ENCODE measurements around the gene UBXN11.

Gene UBXN11

DNA sequence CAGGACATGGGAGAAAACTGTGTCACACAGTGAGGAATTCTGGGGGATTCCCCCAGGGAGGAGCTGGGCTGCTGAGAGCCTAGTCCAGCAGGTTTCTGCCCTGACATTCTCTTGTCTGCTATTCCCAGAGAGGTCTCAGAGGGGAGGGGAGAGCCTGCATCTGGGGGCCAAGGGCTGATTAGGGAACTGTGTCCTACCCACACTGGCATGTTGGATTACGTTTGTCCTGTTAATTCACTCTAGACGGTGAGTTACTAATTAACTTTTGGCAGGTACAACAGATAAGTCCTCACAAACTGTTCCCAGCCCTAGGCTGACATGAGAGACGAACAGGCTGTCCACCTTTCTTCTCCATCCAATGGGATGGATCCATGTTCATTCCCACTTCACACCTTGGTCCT is 29.2 kb downstream of the UBXN11 start:
- FAIRE-seq (no peak), DNase-seq (ENCODE audit: extremely low spot score, insufficient read length, low read depth) (no peak)

DNA sequence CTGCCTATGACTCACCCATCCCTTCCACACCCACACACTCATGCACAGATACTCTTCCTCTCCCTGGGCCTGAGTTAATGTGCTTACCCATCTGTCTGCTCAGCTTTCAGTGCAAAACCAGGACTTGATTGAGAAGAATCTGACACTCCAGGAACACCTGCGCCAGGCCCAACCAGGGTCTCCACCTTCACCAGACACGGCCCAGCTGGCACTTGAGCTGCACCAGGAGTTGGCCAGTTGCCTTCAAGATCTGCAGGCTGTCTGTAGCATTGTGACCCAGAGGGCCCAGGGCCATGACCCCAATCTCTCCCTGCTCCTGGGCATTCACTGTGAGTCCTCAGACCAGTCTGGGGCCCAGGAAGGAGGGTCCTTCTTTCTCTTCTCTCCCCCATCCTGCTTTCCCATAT is 30.0 kb downstream of the UBXN11 start:
- no peak for DNase-seq (ENCODE audit: extremely low spot score, insufficient read length, low read depth)
- FAIRE-seq, result no peak

DNA sequence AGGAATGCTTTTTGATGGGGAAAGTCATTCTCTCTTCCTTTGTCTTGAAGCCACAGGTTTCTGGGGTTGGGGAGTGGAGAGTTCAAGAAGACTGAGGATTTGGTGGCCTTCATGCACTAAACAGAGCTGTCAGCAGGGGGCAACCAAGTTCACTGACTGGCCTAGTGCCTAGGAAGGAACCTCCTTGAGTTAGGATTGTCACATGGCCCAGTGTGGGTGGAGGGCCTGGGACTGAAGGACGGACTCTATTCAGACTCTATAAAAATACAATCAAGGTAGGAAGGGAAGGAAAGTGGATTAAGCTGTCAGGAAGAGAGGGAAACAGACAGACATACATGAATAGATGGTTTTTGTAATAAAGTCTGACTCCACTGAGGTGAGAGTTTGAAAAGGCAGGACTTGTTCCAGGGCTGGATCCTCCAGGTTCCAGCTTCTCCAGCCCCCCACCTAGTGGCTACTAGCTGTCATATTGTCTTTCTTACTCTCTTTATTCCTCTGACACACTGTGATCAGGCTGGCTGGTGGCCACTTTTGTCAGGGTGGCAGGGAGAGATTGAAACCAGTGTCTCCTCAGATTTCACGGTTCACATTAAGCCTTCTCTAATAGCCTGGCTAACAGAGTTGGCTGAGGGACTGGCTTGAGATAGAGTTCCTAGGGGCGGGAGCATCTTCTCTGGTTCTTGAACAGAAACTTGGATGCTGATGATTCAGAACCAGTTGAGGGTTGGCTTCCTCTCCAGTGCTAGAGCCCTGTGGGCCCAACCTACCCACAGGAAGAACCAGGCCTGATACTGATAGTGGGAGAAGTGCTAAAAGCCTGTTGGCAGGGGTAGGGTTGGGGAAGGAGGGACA is 30.6 kb downstream of the UBXN11 start:
- no peak for DNase-seq (ENCODE audit: extremely low spot score, insufficient read length, low read depth)
- FAIRE-seq, result peak; percentile 81

DNA sequence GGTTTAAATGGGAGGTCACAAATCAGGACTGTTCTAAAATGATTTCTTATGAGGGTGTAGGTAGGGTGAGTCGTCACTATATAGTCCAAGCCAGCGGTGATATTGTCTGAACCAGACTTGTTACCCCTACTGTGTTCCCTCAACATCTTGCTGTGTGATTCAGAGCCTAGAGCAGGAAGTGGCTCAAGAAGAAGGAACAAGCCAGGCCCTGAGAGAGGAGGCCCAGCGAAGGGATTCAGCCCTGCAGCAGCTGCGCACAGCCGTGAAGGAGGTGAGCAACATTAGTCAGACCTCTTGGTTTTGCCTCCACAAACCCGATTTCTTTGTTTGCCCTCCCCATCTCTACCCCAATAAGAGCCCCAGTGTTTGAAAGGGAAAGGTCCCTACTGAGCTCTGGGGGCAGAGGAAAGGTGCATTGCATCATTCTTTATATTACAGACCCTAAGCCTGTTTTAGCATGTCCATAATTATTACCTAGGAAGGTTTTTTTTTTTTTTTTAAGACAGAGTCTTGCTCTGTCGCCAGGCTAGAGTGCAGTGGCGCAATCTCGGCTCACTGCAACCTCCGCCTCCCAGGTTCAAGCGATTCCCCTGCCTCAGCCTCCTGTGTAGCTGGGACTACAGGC is 31.5 kb downstream of the UBXN11 start:
- no peak for DNase-seq (ENCODE audit: extremely low spot score, insufficient read length, low read depth)
- no peak for FAIRE-seq

DNA sequence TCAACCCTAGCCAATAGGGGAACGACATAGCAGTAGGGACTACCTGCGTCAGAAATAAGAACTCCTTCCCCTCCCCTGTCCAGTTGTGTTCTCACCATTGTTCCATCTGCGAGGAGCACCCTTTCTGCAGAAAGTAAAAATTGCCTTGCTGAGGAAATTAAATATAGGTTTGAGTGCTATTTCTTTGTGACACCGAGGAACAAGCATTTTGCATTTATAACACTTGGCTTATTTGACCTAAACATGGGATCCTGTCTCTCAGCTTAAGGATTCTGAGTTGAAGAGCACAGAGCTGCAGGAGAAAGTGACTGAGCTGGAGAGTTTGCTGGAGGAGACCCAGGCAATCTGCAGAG is 37.3 kb downstream of the UBXN11 start:
- FAIRE-seq (no peak), DNase-seq (ENCODE audit: extremely low spot score, insufficient read length, low read depth) (no peak)

DNA sequence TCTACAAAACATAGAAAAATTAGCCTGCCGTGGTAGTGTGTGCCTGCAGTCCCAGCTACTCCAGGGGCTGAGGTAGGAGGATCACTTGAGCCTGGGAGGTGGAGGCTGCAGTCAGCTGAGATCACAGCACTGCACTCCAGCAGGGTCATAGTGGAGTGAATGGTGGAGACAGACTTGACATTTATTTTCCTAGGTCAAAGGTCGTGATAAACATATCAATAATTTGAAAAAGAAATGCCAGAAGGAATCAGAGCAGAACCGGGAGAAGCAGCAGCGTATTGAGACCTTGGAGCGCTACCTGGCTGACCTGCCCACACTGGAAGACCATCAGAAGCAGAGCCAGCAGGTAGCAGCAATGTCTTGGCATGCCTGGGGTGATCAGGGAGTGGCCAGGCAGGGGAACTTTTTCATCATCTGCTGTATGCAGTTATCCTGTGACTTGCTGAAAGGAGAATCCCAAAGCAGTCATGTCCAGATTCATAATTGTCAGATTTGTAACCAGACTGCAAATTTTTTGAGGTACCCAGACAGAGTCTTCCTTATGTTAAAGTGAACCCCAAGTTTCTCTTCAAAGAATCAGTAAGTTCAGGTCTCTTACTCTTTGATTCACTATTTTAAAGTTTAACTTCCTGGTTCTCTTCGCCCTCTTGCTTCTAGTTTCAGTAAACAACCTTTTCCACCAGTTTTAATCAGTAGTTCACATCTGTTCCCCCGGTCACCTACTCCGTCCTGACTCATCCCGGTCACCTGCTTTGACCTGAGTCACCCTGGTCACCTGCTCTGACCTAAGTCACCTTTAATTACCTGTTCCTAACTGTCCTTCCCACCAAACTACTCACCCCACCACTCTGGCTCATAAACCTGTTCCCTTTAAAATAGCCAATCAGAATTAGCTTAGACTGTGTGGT is 37.9 kb downstream of the UBXN11 start:
- FAIRE-seq (no peak), DNase-seq (ENCODE audit: extremely low spot score, insufficient read length, low read depth) (no peak)

DNA sequence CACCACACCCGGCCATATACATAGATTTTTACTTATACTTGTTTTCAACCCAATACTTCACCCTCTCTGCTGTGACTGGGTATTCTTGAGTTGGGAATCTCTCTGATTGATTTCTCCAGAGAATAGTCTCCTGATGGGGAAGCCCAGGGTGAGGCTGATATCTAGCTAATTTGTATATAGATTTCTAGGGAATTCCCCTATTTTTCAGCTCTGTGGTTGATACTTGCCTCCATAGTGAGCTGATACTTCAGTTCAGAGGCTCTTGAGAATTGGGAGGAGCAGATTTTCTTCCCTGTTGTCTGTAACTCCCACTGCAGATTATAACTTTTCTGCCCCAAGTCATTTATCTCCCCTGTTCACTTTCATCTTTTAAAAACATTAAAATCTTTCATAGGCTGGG is 41.0 kb downstream of the UBXN11 start:
- DNase-seq (ENCODE audit: extremely low spot score, insufficient read length, low read depth), result no peak
- FAIRE-seq, result no peak

DNA sequence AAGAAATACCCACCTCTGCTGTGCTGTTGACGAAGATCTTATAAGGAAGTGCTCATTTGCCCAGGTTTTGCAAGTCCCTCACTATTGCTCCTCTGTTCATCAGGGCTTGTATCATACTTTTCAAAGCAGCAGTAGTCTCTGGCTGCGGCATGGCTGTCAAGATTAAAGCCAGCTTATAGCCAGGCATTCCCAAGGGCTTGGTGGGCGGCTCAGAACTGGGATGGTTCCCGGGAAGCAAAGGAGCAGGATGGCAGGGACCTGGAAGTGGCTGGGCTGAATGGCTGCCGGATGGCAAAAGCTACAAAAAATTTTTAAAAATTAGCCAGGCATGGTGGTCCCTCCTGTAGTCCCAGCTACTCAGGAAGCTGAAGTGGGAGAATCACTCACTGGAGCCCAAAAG is 43.2 kb downstream of the UBXN11 start:
- no peak for DNase-seq (ENCODE audit: extremely low spot score, insufficient read length, low read depth)
- FAIRE-seq, result no peak

DNA sequence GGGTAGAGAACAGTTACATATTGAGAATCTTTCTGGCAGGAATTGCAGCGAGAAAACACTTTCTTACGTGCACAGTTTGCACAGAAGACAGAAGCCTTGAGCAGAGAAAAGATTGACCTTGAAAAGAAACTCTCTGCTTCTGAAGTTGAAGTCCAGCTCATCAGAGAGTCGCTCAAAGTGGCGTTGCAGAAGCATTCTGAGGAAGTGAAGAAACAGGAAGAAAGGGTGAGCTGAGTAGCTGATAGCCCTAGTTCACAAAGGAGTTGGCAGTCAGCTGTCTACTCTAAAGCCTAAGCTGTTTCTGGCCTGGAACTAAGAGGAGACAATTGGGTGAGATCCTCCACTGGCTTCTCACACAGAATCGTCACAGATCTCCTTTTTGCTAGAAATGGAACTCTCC is 46.9 kb downstream of the UBXN11 start:
- FAIRE-seq (no peak), DNase-seq (ENCODE audit: extremely low spot score, insufficient read length, low read depth) (no peak)

DNA sequence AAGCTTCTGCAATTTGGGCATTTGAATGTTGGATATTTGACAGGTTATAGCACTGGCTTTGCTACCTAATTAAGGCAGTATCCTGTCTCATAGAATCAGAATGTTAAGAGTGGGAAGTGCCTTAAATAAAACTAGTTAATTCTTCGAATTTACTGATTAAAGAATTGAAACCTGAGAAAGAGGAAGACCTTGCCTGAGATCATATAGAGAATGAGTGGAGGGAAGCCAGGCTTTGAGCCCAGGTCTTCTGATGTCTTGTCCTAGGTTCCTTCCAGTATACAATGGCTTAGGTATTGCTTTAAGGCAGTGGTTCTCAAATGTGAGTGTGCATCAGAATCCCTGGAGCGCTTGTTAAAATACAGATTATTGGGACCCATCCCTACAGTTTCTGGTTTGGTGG is 47.4 kb downstream of the UBXN11 start:
- FAIRE-seq, result no peak

DNA sequence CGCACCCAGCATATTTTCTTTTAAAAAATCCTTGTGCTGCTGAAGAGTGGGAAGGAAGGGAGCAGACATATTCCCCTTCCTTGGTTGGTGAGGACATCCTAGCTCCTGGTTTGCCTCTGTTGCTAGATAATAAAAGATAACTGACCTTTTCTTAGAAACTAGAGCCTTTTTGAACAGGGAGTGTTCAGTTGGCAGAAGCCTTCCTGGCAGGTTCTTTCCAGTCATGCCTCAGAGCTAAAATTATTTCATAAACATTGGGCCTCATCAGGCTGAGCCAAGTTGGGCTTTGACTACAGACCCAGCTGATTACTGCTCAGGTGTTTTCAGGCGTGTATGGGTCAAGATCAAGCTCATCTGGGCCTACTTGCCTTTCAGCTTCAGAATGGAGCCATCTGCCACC is 49.2 kb downstream of the UBXN11 start:
- FAIRE-seq, result no peak
- DNase-seq (ENCODE audit: extremely low spot score, insufficient read length, low read depth), result no peak

More for the DNA sequence above, 47.4 kb downstream of the UBXN11 start:
- no peak for DNase-seq (ENCODE audit: extremely low spot score, insufficient read length, low read depth)

DNA sequence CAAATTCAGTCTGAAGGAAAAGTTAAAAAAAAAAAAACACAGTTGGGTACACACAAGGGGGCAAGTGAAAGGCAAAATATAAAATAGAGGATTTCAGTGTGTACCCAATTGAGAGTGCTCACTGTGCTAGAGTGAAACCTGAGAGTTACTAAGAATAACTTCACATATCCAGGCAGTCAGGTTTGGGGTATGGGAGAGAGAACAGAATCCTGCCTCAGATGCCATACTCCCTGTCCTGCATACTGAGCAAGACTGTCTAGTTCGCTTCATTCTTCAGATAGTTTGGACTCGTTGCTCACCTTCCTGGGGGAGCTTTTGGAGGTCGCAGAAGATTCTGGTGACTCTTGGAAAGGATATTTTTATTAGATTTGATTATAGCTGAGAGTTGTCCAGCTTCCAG is 52.0 kb downstream of the UBXN11 start:
- FAIRE-seq (no peak), DNase-seq (ENCODE audit: extremely low spot score, insufficient read length, low read depth) (no peak)

DNA sequence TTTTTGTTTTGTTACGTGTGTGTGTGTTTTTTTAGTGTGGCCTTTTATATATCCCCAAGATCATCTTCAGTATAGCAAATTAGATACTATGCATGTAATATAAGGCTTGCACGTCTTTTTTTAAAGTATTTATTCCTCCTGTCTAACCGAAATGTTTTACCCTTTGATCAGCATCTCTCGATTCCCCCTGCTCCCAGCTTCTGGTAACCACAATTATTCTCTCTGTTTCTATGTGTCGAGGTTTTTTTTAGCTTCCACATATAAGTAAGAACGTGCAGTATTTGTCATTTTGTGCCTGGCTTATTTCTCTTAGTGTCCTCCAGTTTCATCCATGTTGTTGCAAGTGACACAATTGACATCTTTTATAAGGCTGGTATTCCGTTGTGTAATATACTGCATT is 53.7 kb downstream of the UBXN11 start:
- DNase-seq (ENCODE audit: extremely low spot score, insufficient read length, low read depth) (no peak), FAIRE-seq (no peak)

DNA sequence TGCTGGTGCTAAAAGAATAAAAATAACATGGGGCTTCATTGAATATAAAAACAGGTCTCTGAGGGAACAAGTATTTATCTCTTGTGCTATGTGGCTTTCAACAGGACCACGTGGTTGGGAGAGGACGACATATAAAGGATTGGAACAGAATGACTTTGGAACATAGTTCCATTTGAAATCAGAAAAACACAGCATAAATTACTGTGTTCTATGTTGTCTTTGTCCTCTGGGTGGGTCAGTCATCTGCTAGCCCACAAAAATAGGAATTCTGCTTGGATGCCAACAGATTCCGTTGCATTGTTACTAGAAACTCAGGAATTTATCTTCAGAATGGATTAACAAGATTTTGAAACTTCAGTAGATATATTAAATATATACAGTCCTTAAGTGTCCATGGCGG is 66.5 kb downstream of the UBXN11 start:
- no peak for DNase-seq (ENCODE audit: extremely low spot score, insufficient read length, low read depth)
- FAIRE-seq, result no peak

DNA sequence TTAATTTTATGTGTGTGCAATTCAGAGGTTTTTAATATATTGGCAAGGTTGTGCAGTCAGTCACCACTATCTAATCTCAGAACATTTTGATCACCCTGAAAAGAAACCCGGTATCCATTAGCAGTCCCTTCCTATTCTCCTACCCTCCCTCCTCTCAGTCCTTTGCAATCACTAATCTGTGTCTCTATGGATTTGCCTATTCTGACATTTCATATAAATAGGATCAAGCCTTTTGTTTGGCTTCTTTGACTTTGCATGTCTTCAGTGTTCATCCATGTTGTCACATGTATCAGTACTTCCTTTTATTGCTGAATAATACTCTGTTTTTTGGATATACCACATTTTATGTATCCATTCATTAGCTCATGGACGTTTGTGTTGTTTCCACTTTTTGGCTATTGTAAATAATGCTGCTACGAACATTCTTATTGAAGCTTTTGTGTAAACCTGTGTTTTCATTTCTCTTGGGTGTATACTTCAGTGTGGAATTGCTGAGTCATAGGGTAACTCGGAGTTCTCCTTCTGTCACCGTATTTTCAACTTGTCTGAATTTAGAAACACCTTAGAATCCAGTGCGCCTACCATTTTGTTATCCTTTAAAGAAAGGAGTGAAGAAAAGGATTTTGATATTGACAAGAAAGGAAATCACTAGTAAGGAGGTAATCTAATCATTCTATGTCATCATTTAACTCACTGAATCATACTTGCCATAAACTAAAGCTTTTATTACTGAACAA is 69.0 kb downstream of the UBXN11 start:
- FAIRE-seq, result peak; percentile 21
- no peak for DNase-seq (ENCODE audit: extremely low spot score, insufficient read length, low read depth)

DNA sequence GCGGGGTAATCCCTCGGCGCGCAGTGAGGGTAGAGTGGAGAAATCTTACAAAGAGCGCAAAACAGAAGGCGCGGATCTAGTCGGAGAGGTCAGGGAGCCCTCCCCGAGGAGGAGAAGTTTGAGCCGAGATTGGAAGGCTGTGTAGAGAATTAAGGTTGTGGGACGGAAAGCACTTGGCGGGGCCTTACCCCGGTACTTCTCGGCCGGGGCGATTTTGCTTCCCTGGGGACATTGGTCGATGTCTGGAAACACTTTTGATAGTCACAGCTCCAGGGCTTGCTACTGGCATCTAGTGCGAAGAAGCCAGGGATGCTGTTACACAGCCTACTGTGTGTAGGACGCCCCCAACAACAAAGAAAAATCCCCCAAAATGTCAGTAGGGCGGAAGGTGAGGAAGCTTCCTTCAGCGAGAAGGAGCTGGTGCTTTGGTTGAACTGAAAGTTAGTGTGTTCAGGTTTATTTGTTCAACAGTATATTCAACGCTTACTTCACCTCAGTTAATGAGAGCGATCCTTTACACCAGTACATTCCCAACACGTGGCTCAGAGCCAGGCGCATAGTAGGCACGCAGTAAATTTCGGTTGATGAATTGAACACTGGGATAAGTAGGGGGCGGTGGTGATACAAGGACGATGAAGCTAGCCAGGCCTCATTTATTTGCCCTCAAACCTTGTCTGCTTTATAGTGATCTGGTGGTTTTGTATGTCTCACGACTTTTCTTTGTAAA is 71.6 kb downstream of the UBXN11 start:
- no peak for DNase-seq (ENCODE audit: extremely low spot score, insufficient read length, low read depth)
- peak; percentile 73 for FAIRE-seq

DNA sequence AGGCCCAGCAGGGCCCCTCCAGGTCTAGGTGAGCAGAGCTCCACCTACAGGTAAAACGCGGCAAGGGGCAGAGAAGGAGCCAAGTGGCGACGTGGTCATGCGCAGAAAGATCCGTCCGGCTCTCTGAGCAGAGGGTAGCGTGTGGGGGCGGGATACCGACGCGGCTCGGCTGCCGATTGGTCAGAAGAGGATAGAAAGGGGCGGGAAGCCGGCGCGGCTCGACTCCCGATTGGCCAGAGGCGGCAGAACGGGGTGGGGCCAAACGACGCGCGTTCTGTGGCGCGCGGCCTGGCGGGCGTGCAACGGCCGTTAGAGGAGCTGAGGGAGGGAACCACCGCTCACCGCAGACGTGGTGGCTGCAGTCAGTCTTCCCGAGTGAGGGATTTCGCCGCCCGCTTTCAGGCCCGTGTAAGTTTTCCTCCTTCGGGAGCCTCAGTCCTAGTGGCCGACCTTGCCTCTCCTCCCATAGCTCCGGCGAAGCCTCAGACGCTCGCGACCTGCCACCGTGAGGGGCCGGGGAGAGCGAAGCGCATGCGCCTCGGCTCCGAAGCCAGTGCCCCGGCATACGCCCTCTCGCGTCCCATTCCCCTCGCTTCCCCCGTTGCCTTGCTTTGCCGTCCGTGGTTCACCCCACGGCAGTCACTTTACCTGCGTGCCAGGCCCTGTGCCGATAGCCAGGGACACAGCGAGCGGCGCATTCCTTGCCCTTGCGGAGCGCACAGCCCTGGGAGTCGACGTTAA is 72.4 kb downstream of the UBXN11 start, which contains the start of gene CEP85:
TSS of gene CEP85 (plus strand) at position 298 of the 741 bp plus-strand sequence. CDS start 5,584 bp downstream, outside the sequence.
- peak; percentile 100 for FAIRE-seq

More for the DNA sequence above, 72.4 kb downstream of the UBXN11 start, which contains the start of gene CEP85:
- peak; percentile 99 for DNase-seq (ENCODE audit: extremely low spot score, insufficient read length, low read depth)

Data from GM18507 (cell line).